Spleen (tissue), 11 donors: ENCODE measurements around the gene SENP3. TPM values are rescaled to one million over a fixed set of nuclear protein-coding genes. Genes with fewer than 3 reads are reported as not detected.

Experiments
- DNase-seq: peaks from one replicate; pipeline ENCODE4 v3.0.0-alpha.2; 2020
- H3K27ac ChIP-seq, 8 donors: fragments of 200-600 bp; sonication (generic) in 7 of 8; 1 replicate in 4 of 8; 2 replicates in 4 of 8; pipeline versions ENCODE4 v1.5.0 to v1.8.0; 2016 to 2021; ENCODE audit warnings: inconsistent platforms in 4 of 8, mild to moderate bottlenecking in 4 of 8, moderate library complexity in 1 of 8
- H3K27me3 ChIP-seq, 7 donors: fragments of 200-600 bp; sonication (generic) in 6 of 7; replicated peaks in 1 of 7; 1 replicate in 4 of 7; 2 replicates in 3 of 7; pipeline versions ENCODE4 v1.5.0 to v1.8.0; 2016 to 2021; ENCODE audit warnings: inconsistent platforms in 3 of 7, mild to moderate bottlenecking in 1 of 7
- H3K36me3 ChIP-seq, 6 donors: fragments of 200-600 bp; sonication (generic) in 5 of 6; 1 replicate in 4 of 6; 2 replicates in 2 of 6; pipeline versions ENCODE4 v1.5.0 to v1.8.0; 2016 to 2021; ENCODE audit warnings: inconsistent platforms in 2 of 6
- H3K4me1 ChIP-seq, 6 donors: fragments of 200-600 bp; sonication (generic) in 5 of 6; 1 replicate in 3 of 6; 2 replicates in 3 of 6; pipeline versions ENCODE4 v1.5.0 to v1.8.0; 2016 to 2021; ENCODE audit warnings: inconsistent platforms in 3 of 6
- H3K4me3 ChIP-seq, 8 donors: fragments of 200-600 bp; sonication (generic) in 7 of 8; 1 replicate in 4 of 8; 2 replicates in 4 of 8; pipeline versions ENCODE4 v1.5.0 to v1.8.0; 2016 to 2021; ENCODE audit warnings: inconsistent platforms in 4 of 8, mild to moderate bottlenecking in 4 of 8, moderate library complexity in 2 of 8
- H3K9me3 ChIP-seq, 8 donors: fragments of 200-600 bp; sonication (generic) in 7 of 8; 1 replicate in 4 of 8; 2 replicates in 4 of 8; pipeline versions ENCODE4 v1.5.0 to v1.8.0; 2016 to 2021; ENCODE audit warnings: inconsistent platforms in 4 of 8
- CTCF ChIP-seq, 11 experiments: fragments of 200-600 bp in 7 of 11; fragments of 450-650 bp in 4 of 11; sonication (generic) in 4 of 11; IDR thresholded peaks in 8 of 11; conservative IDR thresholded peaks in 3 of 11; 1 replicate in 7 of 11; 2 replicates in 4 of 11; pipeline versions ENCODE4 v1.4.0 to v1.8.0; 2016 to 2021; ENCODE audit warnings: antibody characterized with exemption in 11 of 11, inconsistent platforms in 4 of 11, mild to moderate bottlenecking in 1 of 11
- POLR2A ChIP-seq, 3 donors: fragments of 450-650 bp; IDR thresholded peaks; one replicate each; pipeline ENCODE4 v1.5.1; 2017; ENCODE audit warnings: antibody characterized with exemption in 3 of 3, mild to moderate bottlenecking in 1 of 3
- POLR2AphosphoS5 ChIP-seq, 3 donors: sonication (generic); formaldehyde crosslinking; IDR thresholded peaks; one replicate each; pipeline ENCODE4 v1.5.1; 2017; ENCODE audit warnings: antibody characterized with exemption in 3 of 3
- WGBS, 5 donors: extraction: QIAGEN DNeasy Blood & Tissue Kit in 3 of 5; methylation state at CpG; one replicate each; pipeline versions ENCODE4 v1.1.5 to v1.1.7; 2013 to 2018; 5-methylcytosine and 5-hydroxymethylcytosine counted together
- intact Hi-C: fragments of 100-400 bp; cut with DNase I; formaldehyde crosslinking; loops from one replicate; pipeline ENCODE4 v1.15.0; 2023; ENCODE audit warnings: low total_unique reads
- polyA plus RNA-seq, 3 donors: library from polyadenylated mRNA; stranded (reverse); fragments of 200-250 nt; gene quantifications; one replicate each; pipeline ENCODE4 v1.2.1, GENCODE V29; 2013
- total RNA-seq, 7 donors: library from RNA; depleted of rRNA in 3 of 7; stranded (reverse); fragments of >200 nt in 3 of 7; fragmentation: NEBNext Ultra II Directional in 4 of 7; extraction: Animal tissue kit (Norgen Biotek cat#: 25700) in 4 of 7; gene quantifications; one replicate each; pipeline versions ENCODE4 v1.1.0 to v1.2.1, GENCODE V29; 2016 to 2021
- donor health status: healthy with polysubstance abuse.
- donor health status: DM: no; HTN: no; CAD: no; lungs with moderate emphysema.
- donor health status: DM: no; HTN: no; CAD: no.
- donor health status: Bipolar disorder and iron deficiency.
- donor health status: healthy.
- donor health status: DM: no; HTN: no; CAD: no.
- donor health status: DM: yes; HTN: yes; CAD: no.

Gene SENP3
- total and polyA plus RNA-seq, 10 donors: 36.3 to 71.7 (median 43.1) TPM

- 71 to 85% (median 79%) methylated on average over 17 of the region's 17 CpGs for WGBS, 5 donors
- H3K36me3 ChIP-seq: peaks cover 4 to 69% (median 54%) of the 10 kb centered on the region in 6 donors
- TF ChIP-seq CTCF (IDR thresholded peaks at IDR 0.05 in 8 of 11, conservative IDR thresholded peaks at IDR 0.05 in 3 of 11) (no peak), POLR2AphosphoS5 (IDR thresholded peaks at IDR 0.05) (peak in 1 of 3 donors; percentile 36), POLR2A (IDR thresholded peaks at IDR 0.05) (no peak)
- H3K4me3 ChIP-seq: no peak overlapping the region
- intact Hi-C loops: loop anchor here (10.0 kb wide), 1 partner anchor 159 kb away; the partner anchor contains the start of genes KCTD11 and TMEM95
- no peaks in the 10 kb centered on the region for H3K9me3 ChIP-seq
- no peaks in the 10 kb centered on the region for H3K27me3 ChIP-seq
- H3K4me1 ChIP-seq: peaks cover 0 to 21% (median 8%) of the 10 kb centered on the region in 6 donors
- peak overlapping the region in 1 of 8 donors; percentile 57 for H3K27ac ChIP-seq
- DNase-seq: no peak
Measured at GRCh38 chr17:7513850-7514419, 47.8 kb upstream of the SENP3 start.

GRCh38 chr17:7515911-7516610, 45.7 kb upstream of the SENP3 start:
- H3K36me3 ChIP-seq: peaks cover 0 to 48% (median 33%) of the 10 kb centered on the region in 6 donors
- no peak overlapping the region for H3K4me3 ChIP-seq
- no peak for DNase-seq
- 83 to 90% (median 85%) methylated on average over 13 of the region's 13 CpGs for WGBS, 5 donors
- TF ChIP-seq POLR2AphosphoS5 (IDR thresholded peaks at IDR 0.05) (no peak), CTCF (IDR thresholded peaks at IDR 0.05 in 8 of 11, conservative IDR thresholded peaks at IDR 0.05 in 3 of 11) (no peak), POLR2A (IDR thresholded peaks at IDR 0.05) (no peak)
- peaks cover 0 to 21% (median 8%) of the 10 kb centered on the region in 6 donors for H3K4me1 ChIP-seq
- intact Hi-C loops: loop anchor here (5.0 to 10.0 kb wide), 2 partner anchors 46 to 161 kb away; partner anchors contain the start of genes KCTD11, SENP3 and TMEM95
- no peaks in the 10 kb centered on the region for H3K27me3 ChIP-seq
- no peaks in the 10 kb centered on the region for H3K9me3 ChIP-seq
- peak overlapping the region in 3 of 8 donors; percentile 27 to 56 (median 28) for H3K27ac ChIP-seq

GRCh38 chr17:7523033-7523432, 38.7 kb upstream of the SENP3 start:
- Histone ChIP-seq H3K4me1 (peaks cover 0 to 7% (median 0%) of the 10 kb centered on the region in 6 donors), H3K27ac (no peak overlapping the region), H3K4me3 (no peak overlapping the region), H3K36me3 (no peaks in the 10 kb centered on the region), H3K27me3 (no peaks in the 10 kb centered on the region), H3K9me3 (peaks cover 0 to 14% (median under 1%) of the 10 kb centered on the region in 8 donors)
- intact Hi-C loops: no loop called here
- peak; percentile 80 for DNase-seq
- peak in 10 of 11 experiments; percentile 19 to 71 (median 62) for TF ChIP-seq CTCF (IDR thresholded peaks at IDR 0.05 in 8 of 11, conservative IDR thresholded peaks at IDR 0.05 in 3 of 11)
- no peak for TF ChIP-seq POLR2AphosphoS5 (IDR thresholded peaks at IDR 0.05)
- no peak for TF ChIP-seq POLR2A (IDR thresholded peaks at IDR 0.05)
- WGBS, 5 donors: 38 to 52% (median 41%) methylated on average over 10 of the region's 10 CpGs

- no peak overlapping the region for H3K4me3 ChIP-seq
Measured at GRCh38 chr17:7528842-7529241, 32.9 kb upstream of the SENP3 start.

More at GRCh38 chr17:7528842-7529241, 32.9 kb upstream of the SENP3 start:
- Histone ChIP-seq H3K4me1 (no peaks in the 10 kb centered on the region), H3K9me3 (peaks cover 0 to 39% (median 20%) of the 10 kb centered on the region in 8 donors), H3K27me3 (no peaks in the 10 kb centered on the region), H3K36me3 (no peaks in the 10 kb centered on the region), H3K27ac (no peak overlapping the region)
- intact Hi-C loops: no loop called here
- TF ChIP-seq POLR2A (IDR thresholded peaks at IDR 0.05) (no peak), CTCF (IDR thresholded peaks at IDR 0.05 in 8 of 11, conservative IDR thresholded peaks at IDR 0.05 in 3 of 11) (no peak), POLR2AphosphoS5 (IDR thresholded peaks at IDR 0.05) (no peak)
- no peak for DNase-seq
